ENCODE data around the gene MGST3.

- TF ChIP-seq, protein P1, sequence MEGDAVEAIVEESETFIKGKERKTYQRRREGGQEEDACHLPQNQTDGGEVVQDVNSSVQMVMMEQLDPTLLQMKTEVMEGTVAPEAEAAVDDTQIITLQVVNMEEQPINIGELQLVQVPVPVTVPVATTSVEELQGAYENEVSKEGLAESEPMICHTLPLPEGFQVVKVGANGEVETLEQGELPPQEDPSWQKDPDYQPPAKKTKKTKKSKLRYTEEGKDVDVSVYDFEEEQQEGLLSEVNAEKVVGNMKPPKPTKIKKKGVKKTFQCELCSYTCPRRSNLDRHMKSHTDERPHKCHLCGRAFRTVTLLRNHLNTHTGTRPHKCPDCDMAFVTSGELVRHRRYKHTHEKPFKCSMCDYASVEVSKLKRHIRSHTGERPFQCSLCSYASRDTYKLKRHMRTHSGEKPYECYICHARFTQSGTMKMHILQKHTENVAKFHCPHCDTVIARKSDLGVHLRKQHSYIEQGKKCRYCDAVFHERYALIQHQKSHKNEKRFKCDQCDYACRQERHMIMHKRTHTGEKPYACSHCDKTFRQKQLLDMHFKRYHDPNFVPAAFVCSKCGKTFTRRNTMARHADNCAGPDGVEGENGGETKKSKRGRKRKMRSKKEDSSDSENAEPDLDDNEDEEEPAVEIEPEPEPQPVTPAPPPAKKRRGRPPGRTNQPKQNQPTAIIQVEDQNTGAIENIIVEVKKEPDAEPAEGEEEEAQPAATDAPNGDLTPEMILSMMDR (conservative IDR thresholded peaks at IDR 0.05; ENCODE audit: low read length) = no peak
- TF ChIP-seq EZH2phosphoT487 (IDR thresholded peaks at IDR 0.05; ENCODE audit: borderline replicate concordance) = no peak
These were observed 52.9 kb downstream of the MGST3 start for GRCh38 chr1:165683848-165684485.
